NCI-H226 (cell line): ENCODE data around the gene SERPINA9.

Experiments used
- DNase-seq: peaks from one replicate; pipeline ENCODE4 v3.0.0-alpha.2; 2015

Gene SERPINA9

GRCh38 chr14:94461526-94462218 lies 14.3 kb downstream of the SERPINA9 start:
- no peak for DNase-seq

GRCh38 chr14:94460631-94461416 lies 15.2 kb downstream of the SERPINA9 start:
- no peak for DNase-seq

GRCh38 chr14:94458558-94459205 lies 17.3 kb downstream of the SERPINA9 start:
- DNase-seq: no peak

DNA sequence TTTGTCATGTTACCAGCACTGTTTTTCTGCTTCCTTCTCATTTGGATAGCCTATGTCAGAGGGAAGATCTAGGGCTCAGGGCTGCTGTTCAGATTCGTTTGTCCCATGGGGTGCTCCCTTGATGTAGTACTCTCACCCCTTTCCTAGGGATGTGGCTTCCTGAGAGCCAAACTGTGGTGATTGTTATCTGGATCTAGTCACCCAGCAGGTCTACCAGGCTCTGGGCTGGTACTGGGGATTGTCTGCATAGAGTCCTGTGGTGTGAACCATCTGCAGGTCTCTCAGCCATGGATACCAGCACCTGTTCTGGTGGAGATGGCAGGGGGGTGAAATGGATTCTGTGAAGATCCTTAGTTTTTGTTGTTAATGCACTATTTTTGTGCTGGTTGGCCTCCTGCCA lies 17.9 kb downstream of the SERPINA9 start:
- no peak for DNase-seq

GRCh38 chr14:94455928-94456327 lies 20.1 kb downstream of the SERPINA9 start:
- DNase-seq: no peak

- DNase-seq: no peak
Measured at GRCh38 chr14:94451826-94452225, 24.2 kb downstream of the SERPINA9 start.

GRCh38 chr14:94451091-94451771 lies 24.8 kb downstream of the SERPINA9 start:
- DNase-seq: no peak

DNA sequence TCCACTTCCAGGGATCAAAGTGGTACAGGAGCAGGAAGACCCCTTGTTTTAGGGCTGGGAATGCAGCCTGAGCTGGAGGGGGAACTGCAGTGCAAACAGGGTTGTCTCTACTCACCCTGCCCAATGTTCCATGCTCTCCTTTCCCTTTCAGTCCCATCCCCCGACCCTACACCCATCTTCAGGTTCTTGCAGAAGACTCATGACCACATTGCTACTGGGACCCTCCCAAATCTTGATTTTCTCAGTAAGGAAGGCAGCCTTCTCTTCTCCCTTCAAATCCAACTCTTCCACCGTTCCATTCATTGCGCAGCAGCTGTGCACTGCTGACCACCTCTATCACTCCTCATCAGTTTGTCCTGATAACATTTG lies 25.3 kb downstream of the SERPINA9 start:
- no peak for DNase-seq

- DNase-seq: no peak
Measured at GRCh38 chr14:94449930-94450329, 26.1 kb downstream of the SERPINA9 start.

GRCh38 chr14:94448071-94448808 lies 27.8 kb downstream of the SERPINA9 start:
- no peak for DNase-seq

GRCh38 chr14:94447206-94447605 lies 28.8 kb downstream of the SERPINA9 start:
- DNase-seq: no peak

- DNase-seq: no peak
Measured at GRCh38 chr14:94446126-94446525, 29.9 kb downstream of the SERPINA9 start.

DNA sequence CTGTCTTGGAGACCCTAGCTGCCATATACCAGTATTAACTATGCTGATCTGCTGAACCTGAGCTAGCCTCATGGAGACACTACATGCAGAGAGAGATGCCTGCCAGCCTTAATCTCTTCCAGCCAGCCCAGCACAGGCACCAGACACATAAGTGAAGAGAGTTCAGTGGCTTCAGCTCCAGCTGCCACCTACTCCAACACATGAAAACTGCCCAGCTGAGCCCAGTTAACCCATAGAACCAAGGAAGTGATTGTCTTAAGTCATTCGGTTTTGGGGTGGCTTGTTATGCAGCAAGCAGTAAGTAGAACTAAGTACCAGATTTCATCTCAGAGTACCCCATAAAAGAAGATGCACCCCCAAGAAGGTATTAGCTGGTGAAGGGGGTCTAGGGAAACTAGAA lies 31.0 kb downstream of the SERPINA9 start:
- no peak for DNase-seq

DNA sequence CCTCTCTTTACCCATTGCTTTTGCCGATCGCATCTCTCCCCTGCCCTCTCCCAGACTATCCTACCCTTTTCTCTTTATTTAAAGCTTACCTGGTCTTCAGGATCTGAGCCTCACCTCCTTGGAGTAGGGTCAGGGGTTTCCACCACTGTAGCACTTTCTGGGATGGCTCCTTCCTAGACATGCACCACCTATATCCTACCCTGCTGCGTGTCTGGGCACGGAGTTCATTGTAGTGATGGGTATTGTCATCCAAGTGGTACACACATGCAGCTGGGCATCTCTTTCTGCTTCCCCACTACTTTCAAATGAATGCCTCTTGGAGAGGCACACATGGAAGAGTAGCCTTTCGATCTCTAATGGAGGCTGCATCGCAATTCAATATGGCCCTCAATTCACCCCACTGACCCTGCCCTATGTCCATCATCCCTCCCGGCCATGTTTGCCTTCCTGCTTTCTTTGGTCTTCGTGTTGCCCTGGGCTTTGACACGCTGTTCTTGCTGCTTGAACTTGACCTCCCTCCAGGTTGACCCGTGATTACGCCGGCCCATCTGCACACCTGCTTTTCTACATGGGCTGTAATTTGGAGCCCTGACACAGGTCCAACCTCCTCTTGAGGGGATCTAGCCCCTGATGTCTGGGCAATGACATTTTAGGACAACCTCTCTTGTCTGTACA lies 34.3 kb downstream of the SERPINA9 start:
- DNase-seq: no peak

DNA sequence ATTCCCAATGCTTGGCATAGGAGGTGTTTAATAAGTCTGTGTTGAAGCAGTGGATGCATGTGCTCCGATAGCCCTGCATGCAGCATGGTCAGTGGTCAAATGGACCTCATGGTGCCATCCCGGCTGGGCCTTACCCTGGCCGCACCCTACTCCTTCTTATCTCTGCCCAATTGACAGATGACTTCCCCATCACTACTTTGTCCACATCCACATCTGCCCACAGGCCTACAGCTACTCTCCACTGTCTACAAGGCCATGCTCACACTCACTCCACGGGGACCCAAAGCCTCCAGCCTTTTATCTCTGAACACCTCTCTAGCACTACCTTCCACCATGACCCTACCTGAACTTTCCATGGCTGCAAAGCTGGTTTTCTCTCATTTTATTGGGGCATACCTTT lies 34.9 kb downstream of the SERPINA9 start:
- DNase-seq: no peak

DNA sequence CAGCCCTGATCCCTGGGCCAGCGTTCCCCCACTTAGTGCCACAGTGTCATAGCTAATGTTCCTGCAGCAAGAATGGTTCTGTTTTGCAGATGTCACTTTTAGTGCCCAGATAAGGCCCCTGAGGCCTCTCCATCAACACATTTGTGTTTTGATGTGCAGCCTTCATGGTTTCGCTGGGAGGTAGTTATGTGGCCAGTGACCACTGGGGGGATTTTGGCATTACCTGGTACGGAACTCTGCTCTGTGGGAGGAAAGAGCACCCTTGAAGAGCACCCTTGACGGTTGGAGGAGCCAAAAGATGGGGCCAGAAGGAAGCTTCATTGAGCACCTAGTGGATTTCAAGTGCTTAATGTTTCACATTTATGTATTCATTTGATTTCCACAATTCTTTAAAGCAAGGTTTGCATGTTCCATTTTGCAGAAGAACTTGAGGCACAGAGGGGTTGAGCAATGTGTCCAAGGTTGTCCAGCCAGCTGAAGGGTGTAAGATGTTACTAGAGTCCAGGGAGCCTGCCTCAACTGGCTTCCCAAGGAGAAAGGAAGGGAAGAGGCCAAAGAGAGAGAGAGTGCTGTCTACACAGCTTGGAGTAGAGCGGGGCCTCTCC lies 36.4 kb downstream of the SERPINA9 start:
- DNase-seq: no peak

DNA sequence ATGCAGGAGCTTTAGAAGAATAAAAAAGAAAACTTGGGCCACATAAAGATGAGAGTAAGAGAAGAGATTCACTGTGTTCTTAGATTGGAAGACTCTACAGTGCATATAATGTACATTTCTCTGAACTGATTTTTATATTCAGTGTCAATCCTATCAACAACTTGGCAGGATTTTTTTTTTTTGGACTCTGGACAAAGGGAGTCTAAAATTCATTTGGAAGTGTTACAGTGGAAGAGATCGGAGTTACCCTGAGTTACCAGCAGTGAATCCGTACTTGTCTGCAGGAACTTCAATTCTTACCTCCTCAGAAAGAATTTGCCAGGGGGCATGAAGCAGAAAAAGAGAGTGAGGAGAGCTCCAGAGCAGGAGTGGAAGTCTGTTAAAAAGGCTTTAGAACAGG lies 47.4 kb downstream of the SERPINA9 start:
- DNase-seq: no peak

DNA sequence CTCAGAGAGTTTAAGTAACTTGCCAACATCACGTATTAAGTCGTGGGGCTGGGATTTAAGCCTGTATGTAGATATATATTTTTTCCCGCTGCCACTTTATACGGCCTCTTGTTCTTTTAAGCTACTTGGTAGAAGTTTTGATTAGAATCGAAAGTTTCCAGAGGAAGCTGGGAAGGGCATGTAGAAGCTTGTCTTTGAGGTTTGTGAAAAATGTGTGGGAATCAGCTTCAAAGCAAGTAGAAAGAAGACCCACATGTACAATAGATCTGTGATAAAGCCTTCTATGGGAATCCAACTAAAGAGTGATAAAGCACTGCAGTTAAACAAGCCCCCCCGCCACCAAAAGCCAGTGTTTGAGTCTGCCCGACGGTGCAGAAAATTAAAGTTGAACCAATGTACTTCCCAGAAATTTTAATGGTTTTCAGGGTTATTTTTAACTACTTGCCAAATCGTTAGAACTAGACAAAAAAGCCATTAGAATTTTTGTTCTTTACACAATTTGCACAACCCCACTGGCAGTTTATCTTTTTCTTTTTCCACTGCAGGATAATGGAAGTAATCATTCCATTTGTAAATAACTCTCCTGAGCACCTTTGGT lies 48.9 kb downstream of the SERPINA9 start:
- DNase-seq: no peak

DNA sequence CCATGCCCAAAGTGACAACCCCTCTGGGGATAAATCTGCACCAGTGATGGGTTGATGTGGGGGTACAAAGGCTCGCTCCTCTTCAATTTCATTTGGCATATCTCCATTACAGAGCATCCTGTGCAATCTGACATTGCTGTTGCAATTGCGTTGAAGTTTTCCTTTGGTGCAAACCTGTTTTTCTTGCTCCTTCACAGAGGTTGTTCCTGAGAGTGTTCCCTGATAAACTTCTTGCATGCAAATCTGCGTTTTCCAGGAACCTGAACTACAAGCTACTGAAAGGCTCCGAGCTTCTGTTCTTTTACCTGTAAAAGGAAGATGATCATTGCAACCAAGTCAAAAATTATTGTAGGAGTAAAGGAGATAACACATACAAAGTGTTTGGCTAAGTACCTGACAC lies 49.5 kb downstream of the SERPINA9 start:
- no peak for DNase-seq

DNA sequence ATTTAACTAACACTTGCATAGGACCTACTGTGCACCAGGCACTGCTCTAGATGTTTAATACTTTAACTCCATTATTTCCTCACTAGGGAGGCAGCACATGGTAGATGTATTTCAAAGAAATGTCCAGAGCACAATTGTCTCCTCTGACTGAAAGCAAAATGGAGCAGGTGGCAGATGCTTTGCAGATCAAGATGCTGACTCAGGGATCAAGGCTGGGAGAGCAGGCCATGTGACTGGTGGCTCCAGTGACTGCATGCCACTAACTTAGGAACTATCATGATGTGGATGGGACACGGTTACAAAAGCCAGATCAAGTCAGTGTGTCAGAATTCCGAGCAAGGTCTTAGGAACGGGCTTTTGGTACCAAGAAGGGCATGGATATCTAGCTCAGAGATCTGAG lies 51.6 kb downstream of the SERPINA9 start:
- DNase-seq: no peak

GRCh38 chr14:94423453-94424056 lies 52.4 kb downstream of the SERPINA9 start:
- DNase-seq: no peak
